HL-60 (cell line): ENCODE data around the gene PNCK.

Source experiments
- DNase-seq, 2 experiments: peaks; one replicate each; pipeline ENCODE4 v3.0.0-alpha.2; 2010 to 2020; ENCODE audit warnings: low read depth in 1 of 2, low spot score in 1 of 2
- H3K27ac ChIP-seq: fragments of 250-450 bp; sonication (Bioruptor Pico); replicated peaks from 2 replicates; pipeline ENCODE4 v1.5.1; 2020; ENCODE audit warnings: mild to moderate bottlenecking, moderate library complexity
- H3K27me3 ChIP-seq: fragments of 250-450 bp; sonication (Bioruptor Pico); 2 replicates; pipeline ENCODE4 v1.5.1; 2021; ENCODE audit warnings: mild to moderate bottlenecking, moderate library complexity; ENCODE audit not compliant: insufficient read depth, poor library complexity, severe bottlenecking
- H3K4me3 ChIP-seq: replicated peaks from 2 replicates; pipeline ENCODE4 v1.5.1; 2011; ENCODE audit warnings: mild to moderate bottlenecking, control low read depth, low read length; ENCODE audit not compliant: insufficient read depth
- GABPA ChIP-seq: IDR thresholded peaks from 2 replicates; pipeline ENCODE4 v1.6.1; 2012; ENCODE audit warnings: low read depth
- POLR2AphosphoS5 ChIP-seq: IDR thresholded peaks from 2 replicates; pipeline ENCODE4 v1.6.1; 2012; ENCODE audit warnings: low read depth
- REST ChIP-seq: IDR thresholded peaks from 2 replicates; pipeline ENCODE4 v1.6.1; 2012; ENCODE audit warnings: low read depth; ENCODE audit not compliant: insufficient replicate concordance
- SPI1 ChIP-seq: IDR thresholded peaks from 2 replicates; pipeline ENCODE4 v1.6.1; 2012; ENCODE audit warnings: low read depth, mild to moderate bottlenecking, borderline replicate concordance
- TF ChIP-seq, protein P1 (sequence below): IDR thresholded peaks from one replicate; pipeline ENCODE4 v1.5.1; 2011; ENCODE audit warnings: low read length, control low read depth, inconsistent platforms; ENCODE audit not compliant: insufficient read depth

The PNCK gene

GRCh38 chrX:153681175-153681574 is 7.6 kb upstream of the PNCK start:
- no peak overlapping the region for H3K4me3 ChIP-seq
- TF ChIP-seq POLR2AphosphoS5 (no peak), REST (no peak), GABPA (no peak)
- no peak overlapping the region for H3K27ac ChIP-seq
- DNase-seq: no peak
- no peaks in the 10 kb centered on the region for H3K27me3 ChIP-seq

- no peak for DNase-seq
- H3K27me3 ChIP-seq: peaks cover 5% of the 10 kb centered on the region
- H3K4me3 ChIP-seq: no peak overlapping the region
- no peak overlapping the region for H3K27ac ChIP-seq
- TF ChIP-seq SPI1 (no peak), POLR2AphosphoS5 (no peak), REST (no peak), GABPA (no peak)
- TF ChIP-seq, protein P1, sequence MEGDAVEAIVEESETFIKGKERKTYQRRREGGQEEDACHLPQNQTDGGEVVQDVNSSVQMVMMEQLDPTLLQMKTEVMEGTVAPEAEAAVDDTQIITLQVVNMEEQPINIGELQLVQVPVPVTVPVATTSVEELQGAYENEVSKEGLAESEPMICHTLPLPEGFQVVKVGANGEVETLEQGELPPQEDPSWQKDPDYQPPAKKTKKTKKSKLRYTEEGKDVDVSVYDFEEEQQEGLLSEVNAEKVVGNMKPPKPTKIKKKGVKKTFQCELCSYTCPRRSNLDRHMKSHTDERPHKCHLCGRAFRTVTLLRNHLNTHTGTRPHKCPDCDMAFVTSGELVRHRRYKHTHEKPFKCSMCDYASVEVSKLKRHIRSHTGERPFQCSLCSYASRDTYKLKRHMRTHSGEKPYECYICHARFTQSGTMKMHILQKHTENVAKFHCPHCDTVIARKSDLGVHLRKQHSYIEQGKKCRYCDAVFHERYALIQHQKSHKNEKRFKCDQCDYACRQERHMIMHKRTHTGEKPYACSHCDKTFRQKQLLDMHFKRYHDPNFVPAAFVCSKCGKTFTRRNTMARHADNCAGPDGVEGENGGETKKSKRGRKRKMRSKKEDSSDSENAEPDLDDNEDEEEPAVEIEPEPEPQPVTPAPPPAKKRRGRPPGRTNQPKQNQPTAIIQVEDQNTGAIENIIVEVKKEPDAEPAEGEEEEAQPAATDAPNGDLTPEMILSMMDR: no peak
Measured at GRCh38 chrX:153674219-153674851, 722 bp upstream of the PNCK start.

- Histone ChIP-seq H3K27ac (no peak overlapping the region), H3K27me3 (peaks cover 5% of the 10 kb centered on the region), H3K4me3 (no peak overlapping the region)
- no peak for TF ChIP-seq SPI1
- no peak for TF ChIP-seq REST
- TF ChIP-seq POLR2AphosphoS5: no peak
- TF ChIP-seq, protein P1: no peak
- TF ChIP-seq GABPA: no peak
- no peak for DNase-seq
Measured at GRCh38 chrX:153672531-153673427, 834 bp downstream of the PNCK start.
